ENCODE measurements around the gene CNOT6L. TPM values are rescaled to one million over a fixed set of nuclear protein-coding genes. Genes with fewer than 3 reads are reported as not detected.

The CNOT6L gene
- 18.2 and 20.6 TPM in 2 replicates for total RNA-seq

GRCh38 chr4:77818602-77819403 is at the start of gene CNOT6L:
Gene CNOT6L (minus strand): TSS chr4:77819368. CDS start chr4:77819308, 60 bp downstream.

GRCh38 chr4:77862478-77863216 is 43.5 kb upstream of the CNOT6L start, which contains the start of gene MRPL1:
Gene MRPL1 (plus strand): TSS chr4:77862830. CDS start chr4:77862849, 19 bp downstream.

Small RNAs within 50 kb of the gene (small RNA-seq; reads per million reads assigned to genes)
- 1.4 reads per million, percentile 60 among the genes with 10 or more reads in this experiment for gene AC112225.1
- gene RF00612: not detected

Other genes starting within 250 kb of the CNOT6L start
- 0.11 TPM in 1 of 2 replicates, not detected in the other for gene CXCL13, start 213.5 kb downstream of the CNOT6L start, total RNA-seq
- 30.8 and 40.5 TPM in 2 replicates for gene MRPL1, start 43.5 kb upstream of the CNOT6L start, total RNA-seq
- under 0.01 and 0.11 TPM in 2 replicates for gene FRAS1, start 238.0 kb upstream of the CNOT6L start, total RNA-seq

Data from articular chondrocyte of knee joint (primary cell).